Liver (tissue), 9 donors: ENCODE data around the gene WDR74. TPM values are rescaled to one million over a fixed set of nuclear protein-coding genes. Genes with fewer than 3 reads are reported as not detected.

Experiments
- DNase-seq: peaks from one replicate; pipeline ENCODE4 v3.0.0-alpha.2; 2017; ENCODE audit warnings: low spot score
- H3K27ac ChIP-seq, 2 donors: one replicate each; pipeline ENCODE4 v1.7.0; 2013; ENCODE audit warnings: inconsistent platforms in 2 of 2, low read length in 2 of 2, control low read depth in 1 of 2, low read depth in 1 of 2, mild to moderate bottlenecking in 1 of 2
- H3K27me3 ChIP-seq, 4 donors: one replicate each; pipeline versions ENCODE4 v1.6.1 to v1.7.0; 2013; ENCODE audit warnings: low read length in 3 of 4, inconsistent platforms in 1 of 4, mild to moderate bottlenecking in 1 of 4, moderate library complexity in 1 of 4; ENCODE audit not compliant: control insufficient read depth in 4 of 4, insufficient read depth in 4 of 4
- H3K36me3 ChIP-seq, 4 donors: one replicate each; pipeline versions ENCODE4 v1.6.1 to v1.7.0; 2013; ENCODE audit warnings: low read length in 3 of 4, mild to moderate bottlenecking in 3 of 4, low read depth in 1 of 4, moderate library complexity in 1 of 4; ENCODE audit not compliant: control insufficient read depth in 4 of 4, insufficient read depth in 3 of 4
- H3K4me1 ChIP-seq, 4 donors: one replicate each; pipeline versions ENCODE4 v1.6.1 to v1.7.0; 2013; ENCODE audit warnings: low read length in 3 of 4, mild to moderate bottlenecking in 3 of 4, moderate library complexity in 1 of 4; ENCODE audit not compliant: control insufficient read depth in 4 of 4, insufficient read depth in 4 of 4
- H3K4me3 ChIP-seq, 3 donors: one replicate each; pipeline versions ENCODE4 v1.6.1 to v1.7.0; 2013; ENCODE audit warnings: low read length in 3 of 3, control low read depth in 1 of 3, low read depth in 1 of 3, mild to moderate bottlenecking in 1 of 3
- H3K9ac ChIP-seq, 2 donors: one replicate each; pipeline ENCODE4 v1.7.0; 2013; ENCODE audit warnings: low read length in 2 of 2, mild to moderate bottlenecking in 2 of 2, moderate library complexity in 2 of 2, control low read depth in 1 of 2, low read depth in 1 of 2
- H3K9me3 ChIP-seq, 4 donors: one replicate each; pipeline versions ENCODE4 v1.6.1 to v1.7.0; 2013; ENCODE audit warnings: low read length in 3 of 4; ENCODE audit not compliant: control insufficient read depth in 4 of 4
- ATF3 ChIP-seq: IDR thresholded peaks from 2 replicates; pipeline ENCODE4 v1.6.1; 2016; ENCODE audit warnings: antibody characterized with exemption
- EGR1 ChIP-seq, 2 donors: IDR thresholded peaks; 2 replicates each; pipeline ENCODE4 v1.6.1; 2016 to 2018; ENCODE audit warnings: antibody characterized with exemption in 2 of 2, low read depth in 2 of 2
- FOXA1 ChIP-seq: IDR thresholded peaks from 2 replicates; pipeline ENCODE4 v1.6.1; 2016; ENCODE audit warnings: antibody characterized with exemption
- FOXA2 ChIP-seq: IDR thresholded peaks from 2 replicates; pipeline ENCODE4 v1.6.1; 2016; ENCODE audit warnings: antibody characterized with exemption
- GABPA ChIP-seq, 2 donors: IDR thresholded peaks in 1 of 2; conservative IDR thresholded peaks in 1 of 2; 2 replicates each; pipeline ENCODE4 v1.6.1; 2016; ENCODE audit warnings: antibody characterized with exemption in 2 of 2, mild to moderate bottlenecking in 1 of 2, moderate library complexity in 1 of 2
- HNF4A ChIP-seq, 2 donors: conservative IDR thresholded peaks; 2 replicates each; pipeline ENCODE4 v1.6.1; 2016; ENCODE audit warnings: antibody characterized with exemption in 2 of 2, mild to moderate bottlenecking in 2 of 2
- HNF4G ChIP-seq: IDR thresholded peaks from 2 replicates; pipeline ENCODE4 v1.6.1; 2016; ENCODE audit warnings: antibody characterized with exemption
- JUND ChIP-seq, 2 donors: IDR thresholded peaks; 2 replicates each; pipeline ENCODE4 v1.6.1; 2016; ENCODE audit warnings: antibody characterized with exemption in 2 of 2
- NR2F2 ChIP-seq: IDR thresholded peaks from 2 replicates; pipeline ENCODE4 v1.6.1; 2016; ENCODE audit warnings: antibody characterized with exemption
- RAD21 ChIP-seq, 2 donors: IDR thresholded peaks; 2 replicates each; pipeline ENCODE4 v1.6.1; 2016; ENCODE audit warnings: antibody characterized with exemption in 2 of 2, mild to moderate bottlenecking in 2 of 2
- REST ChIP-seq: IDR thresholded peaks from 2 replicates; pipeline ENCODE4 v1.6.1; 2016; ENCODE audit warnings: antibody characterized with exemption, mild to moderate bottlenecking
- RXRA ChIP-seq, 2 donors: IDR thresholded peaks; 2 replicates each; pipeline ENCODE4 v1.6.1; 2017 to 2018; ENCODE audit warnings: antibody characterized with exemption in 2 of 2, mild to moderate bottlenecking in 1 of 2
- SP1 ChIP-seq: IDR thresholded peaks from 2 replicates; pipeline ENCODE4 v1.6.1; 2018; ENCODE audit warnings: antibody characterized with exemption, mild to moderate bottlenecking
- TAF1 ChIP-seq: conservative IDR thresholded peaks from 2 replicates; pipeline ENCODE4 v1.6.1; 2016; ENCODE audit warnings: antibody characterized with exemption, mild to moderate bottlenecking
- YY1 ChIP-seq: IDR thresholded peaks from 2 replicates; pipeline ENCODE4 v1.6.1; 2016; ENCODE audit warnings: antibody characterized with exemption, mild to moderate bottlenecking
- WGBS: extraction: QIAGEN DNeasy Blood & Tissue Kit; methylation state at CpG from one replicate; pipeline ENCODE4 v1.1.7; 2013; 5-methylcytosine and 5-hydroxymethylcytosine counted together
- polyA plus RNA-seq, 2 donors: library from polyadenylated mRNA; stranded (reverse) in 1 of 2; unstranded in 1 of 2; fragments of 200-250 nt in 1 of 2; fragments of >200 nt in 1 of 2; fragmentation: Nextera tagmentation in 1 of 2; extraction: Ambion mirVana in 1 of 2; gene quantifications; one replicate each; pipeline versions ENCODE4 v1.2.1 to v1.2.3, GENCODE V29; 2013 to 2015
- total RNA-seq, 2 donors: library from RNA; depleted of rRNA; stranded (reverse); fragments of >200 nt; gene quantifications; one replicate each; pipeline ENCODE4 v1.2.3, GENCODE V29; 2014
- TF ChIP-seq, protein P1 (sequence below): IDR thresholded peaks from 2 replicates; pipeline ENCODE4 v1.6.1; 2016; ENCODE audit warnings: antibody characterized with exemption
- TF ChIP-seq, protein P2 (sequence below): fragments of 150-350 bp; IDR thresholded peaks from 2 replicates; pipeline ENCODE4 v1.5.1; 2017; ENCODE audit warnings: improper control_type of control experiment, low read depth, low read length; ENCODE audit not compliant: missing input control
- TF ChIP-seq, protein P3 (sequence below): IDR thresholded peaks from 2 replicates; pipeline ENCODE4 v1.6.1; 2016; ENCODE audit warnings: antibody characterized with exemption
- donor health status: healthy.
- donor health status: healthy.
- donor health status: healthy.
- donor health status: healthy.
- donor health status: healthy.

WDR74 gene
- total and polyA plus RNA-seq, 4 donors = 17.1 to 22.5 (median 20.5) TPM

DNA sequence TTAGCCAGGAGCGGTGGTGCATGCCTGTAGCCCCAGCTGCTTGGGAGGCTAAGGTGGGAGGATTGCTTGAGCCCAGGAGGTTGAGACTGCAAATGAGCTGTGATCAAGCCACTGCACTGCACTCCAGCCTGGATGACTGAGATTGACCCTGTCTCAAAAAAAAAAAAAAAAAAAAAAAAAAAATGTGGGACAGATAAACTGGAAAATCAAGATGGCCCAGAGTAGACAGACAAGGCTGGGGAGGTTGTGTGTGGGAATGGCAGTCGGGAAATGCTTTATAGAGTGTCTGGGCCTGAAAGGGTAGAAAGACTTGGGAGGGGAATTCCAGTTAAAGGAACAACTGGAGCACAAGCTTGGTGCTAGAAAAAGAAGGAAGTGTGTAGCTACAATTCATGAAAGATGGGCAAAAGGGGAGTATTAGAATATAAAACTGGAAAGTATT is 18.2 kb upstream of the WDR74 start (continued):
- TF ChIP-seq RXRA (IDR thresholded peaks at IDR 0.05) (no peak), HNF4A (conservative IDR thresholded peaks at IDR 0.05) (no peak)

GRCh38 chr11:62856333-62856895 is 17.0 kb upstream of the WDR74 start:
- 7% methylated on average over 20 of the region's 20 CpGs for WGBS
- Histone ChIP-seq H3K27me3 (no peaks in the 10 kb centered on the region), H3K9me3 (no peaks in the 10 kb centered on the region), H3K4me3 (peak overlapping the region; percentile 49 to 87 (median 69)), H3K4me1 (peaks cover 5 to 33% (median 17%) of the 10 kb centered on the region in 4 donors), H3K36me3 (peaks cover 2 to 26% (median 24%) of the 10 kb centered on the region in 4 donors), H3K27ac (peak overlapping the region; percentile 64 to 65), H3K9ac (peak overlapping the region; percentile 51 to 72)
- DNase-seq = no peak
- TF ChIP-seq YY1 (no peak), RXRA (IDR thresholded peaks at IDR 0.05) (no peak), HNF4G (no peak)

DNA sequence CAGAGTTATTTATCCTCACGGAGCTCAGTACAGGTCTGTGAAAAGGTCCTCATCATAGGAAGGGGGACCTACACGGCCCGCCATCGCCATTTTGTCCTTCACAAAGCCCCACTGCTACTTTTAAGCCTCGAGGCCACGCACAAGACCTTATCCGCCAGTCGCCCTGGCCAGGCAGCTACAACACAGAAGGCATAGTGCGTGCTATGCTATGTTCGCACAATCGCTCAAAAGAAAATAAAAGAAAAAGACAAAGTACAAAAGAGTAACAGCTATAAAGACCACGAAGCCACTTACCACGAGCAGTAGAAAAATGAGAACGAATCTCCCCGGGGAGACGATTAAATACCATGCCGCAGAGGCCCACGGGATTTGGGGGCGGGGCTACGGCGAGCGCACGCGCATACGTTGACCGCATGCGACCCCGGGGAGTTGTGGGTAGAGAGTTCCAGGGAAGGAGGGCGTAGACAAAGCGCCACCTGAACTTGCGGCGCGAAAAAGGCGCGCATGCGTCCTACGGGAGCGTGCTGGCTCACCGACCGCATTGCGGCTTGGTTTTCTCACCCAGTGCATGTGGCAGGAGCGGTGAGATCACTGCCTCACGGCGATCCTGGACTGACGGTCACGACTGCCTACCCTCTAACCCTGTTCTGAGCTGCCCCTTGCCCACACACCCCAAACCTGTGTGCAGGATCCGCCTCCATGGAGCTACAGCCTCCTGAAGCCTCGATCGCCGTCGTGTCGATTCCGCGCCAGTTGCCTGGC is 16.4 kb upstream of the WDR74 start:
- Histone ChIP-seq H3K27ac (peak overlapping the region; percentile 65 to 70), H3K4me3 (peak overlapping the region; percentile 64 to 97 (median 86)), H3K27me3 (no peaks in the 10 kb centered on the region), H3K9me3 (no peaks in the 10 kb centered on the region), H3K36me3 (peaks cover 2 to 27% (median 24%) of the 10 kb centered on the region in 4 donors), H3K9ac (peak overlapping the region; percentile 51 to 92), H3K4me1 (peaks cover 5 to 33% (median 17%) of the 10 kb centered on the region in 4 donors)
- DNase-seq = peak; percentile 99
- peak; percentile 100 for TF ChIP-seq TAF1
- no peak for TF ChIP-seq FOXA2
- TF ChIP-seq EGR1 (IDR thresholded peaks at IDR 0.05; ENCODE audit: low read depth in 2 of 2) = no peak
- peak; percentile 75 to 77 for TF ChIP-seq RXRA (IDR thresholded peaks at IDR 0.05)
- peak; percentile 18 to 23 for TF ChIP-seq HNF4A (conservative IDR thresholded peaks at IDR 0.05)
- peak; percentile 79 for TF ChIP-seq SP1
- TF ChIP-seq ATF3 = peak; percentile 43
- TF ChIP-seq FOXA1 = peak; percentile 15
- TF ChIP-seq REST = peak; percentile 97
- peak; percentile 50 for TF ChIP-seq NR2F2
- TF ChIP-seq YY1 = peak; percentile 94
- peak in 1 of 2 donors; percentile 71 for TF ChIP-seq GABPA (IDR thresholded peaks at IDR 0.05 in 1 of 2, conservative IDR thresholded peaks at IDR 0.05 in 1 of 2)
- no peak for TF ChIP-seq HNF4G
- TF ChIP-seq, protein P1, sequence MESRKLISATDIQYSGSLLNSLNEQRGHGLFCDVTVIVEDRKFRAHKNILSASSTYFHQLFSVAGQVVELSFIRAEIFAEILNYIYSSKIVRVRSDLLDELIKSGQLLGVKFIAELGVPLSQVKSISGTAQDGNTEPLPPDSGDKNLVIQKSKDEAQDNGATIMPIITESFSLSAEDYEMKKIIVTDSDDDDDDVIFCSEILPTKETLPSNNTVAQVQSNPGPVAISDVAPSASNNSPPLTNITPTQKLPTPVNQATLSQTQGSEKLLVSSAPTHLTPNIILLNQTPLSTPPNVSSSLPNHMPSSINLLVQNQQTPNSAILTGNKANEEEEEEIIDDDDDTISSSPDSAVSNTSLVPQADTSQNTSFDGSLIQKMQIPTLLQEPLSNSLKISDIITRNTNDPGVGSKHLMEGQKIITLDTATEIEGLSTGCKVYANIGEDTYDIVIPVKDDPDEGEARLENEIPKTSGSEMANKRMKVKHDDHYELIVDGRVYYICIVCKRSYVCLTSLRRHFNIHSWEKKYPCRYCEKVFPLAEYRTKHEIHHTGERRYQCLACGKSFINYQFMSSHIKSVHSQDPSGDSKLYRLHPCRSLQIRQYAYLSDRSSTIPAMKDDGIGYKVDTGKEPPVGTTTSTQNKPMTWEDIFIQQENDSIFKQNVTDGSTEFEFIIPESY = peak; percentile 80
- TF ChIP-seq, protein P2, sequence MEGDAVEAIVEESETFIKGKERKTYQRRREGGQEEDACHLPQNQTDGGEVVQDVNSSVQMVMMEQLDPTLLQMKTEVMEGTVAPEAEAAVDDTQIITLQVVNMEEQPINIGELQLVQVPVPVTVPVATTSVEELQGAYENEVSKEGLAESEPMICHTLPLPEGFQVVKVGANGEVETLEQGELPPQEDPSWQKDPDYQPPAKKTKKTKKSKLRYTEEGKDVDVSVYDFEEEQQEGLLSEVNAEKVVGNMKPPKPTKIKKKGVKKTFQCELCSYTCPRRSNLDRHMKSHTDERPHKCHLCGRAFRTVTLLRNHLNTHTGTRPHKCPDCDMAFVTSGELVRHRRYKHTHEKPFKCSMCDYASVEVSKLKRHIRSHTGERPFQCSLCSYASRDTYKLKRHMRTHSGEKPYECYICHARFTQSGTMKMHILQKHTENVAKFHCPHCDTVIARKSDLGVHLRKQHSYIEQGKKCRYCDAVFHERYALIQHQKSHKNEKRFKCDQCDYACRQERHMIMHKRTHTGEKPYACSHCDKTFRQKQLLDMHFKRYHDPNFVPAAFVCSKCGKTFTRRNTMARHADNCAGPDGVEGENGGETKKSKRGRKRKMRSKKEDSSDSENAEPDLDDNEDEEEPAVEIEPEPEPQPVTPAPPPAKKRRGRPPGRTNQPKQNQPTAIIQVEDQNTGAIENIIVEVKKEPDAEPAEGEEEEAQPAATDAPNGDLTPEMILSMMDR = no peak
- TF ChIP-seq, protein P3, sequence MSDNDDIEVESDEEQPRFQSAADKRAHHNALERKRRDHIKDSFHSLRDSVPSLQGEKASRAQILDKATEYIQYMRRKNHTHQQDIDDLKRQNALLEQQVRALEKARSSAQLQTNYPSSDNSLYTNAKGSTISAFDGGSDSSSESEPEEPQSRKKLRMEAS = peak; percentile 100
- peak in 1 of 2 donors; percentile 41 for TF ChIP-seq RAD21 (IDR thresholded peaks at IDR 0.05)
- peak in 1 of 2 donors; percentile 62 for TF ChIP-seq JUND (IDR thresholded peaks at IDR 0.05)
- WGBS = under 1% methylated on average over 54 of the region's 54 CpGs
